GM21390 (cell line): Measurements from ENCODE around the gene FOXO6.

Experiments used
- ATAC-seq: cut with Tn5 transposase; IDR thresholded peaks from one replicate; pipeline ENCODE4 v1.9.1; 2021; ENCODE audit not compliant: unreplicated experiment

FOXO6 gene

GRCh38 chr1:41365772-41366454, 4.7 kb downstream of the FOXO6 start:
- ATAC-seq, result no peak

DNA sequence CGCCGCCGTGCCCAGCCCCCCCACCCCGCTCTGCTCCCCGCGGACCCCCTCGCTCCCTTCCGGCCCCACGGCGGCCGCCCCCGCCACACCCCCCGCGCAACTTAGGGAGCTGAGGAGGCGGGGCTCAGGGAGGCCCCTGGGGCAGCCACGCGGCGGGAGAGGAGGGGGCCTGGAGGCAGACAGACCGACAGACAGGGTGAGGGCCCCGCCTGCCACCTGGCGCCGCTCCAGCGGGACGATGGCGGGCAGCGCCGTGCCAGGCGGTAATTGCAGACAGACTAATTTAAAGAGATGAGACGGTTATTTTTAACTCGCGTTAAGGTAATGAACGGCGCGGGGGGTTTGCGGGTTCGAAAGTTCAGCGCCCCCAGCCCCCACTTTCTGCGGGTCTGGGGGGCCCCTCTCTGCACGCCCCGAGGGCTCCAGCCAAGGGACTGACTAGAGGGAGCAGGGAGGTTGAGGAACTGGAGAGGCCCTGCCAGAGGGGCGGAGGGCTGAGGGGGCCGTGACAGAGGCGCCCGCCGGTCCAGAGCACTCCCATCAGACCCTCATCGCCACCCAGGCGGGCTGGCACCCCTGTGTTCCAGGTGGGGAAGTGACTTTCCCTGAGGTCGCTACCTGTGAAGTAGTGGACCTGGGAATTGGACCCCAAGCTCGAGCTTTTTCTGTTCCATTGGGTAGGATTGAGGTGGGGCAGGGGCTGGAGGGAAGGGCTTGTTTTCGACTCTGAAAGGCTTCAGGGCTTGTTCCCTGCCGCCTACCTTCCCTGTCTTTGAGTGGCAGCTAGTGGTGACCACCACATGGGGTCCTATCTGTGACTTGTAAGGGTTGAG, 5.4 kb downstream of the FOXO6 start:
- ATAC-seq, result no peak

DNA sequence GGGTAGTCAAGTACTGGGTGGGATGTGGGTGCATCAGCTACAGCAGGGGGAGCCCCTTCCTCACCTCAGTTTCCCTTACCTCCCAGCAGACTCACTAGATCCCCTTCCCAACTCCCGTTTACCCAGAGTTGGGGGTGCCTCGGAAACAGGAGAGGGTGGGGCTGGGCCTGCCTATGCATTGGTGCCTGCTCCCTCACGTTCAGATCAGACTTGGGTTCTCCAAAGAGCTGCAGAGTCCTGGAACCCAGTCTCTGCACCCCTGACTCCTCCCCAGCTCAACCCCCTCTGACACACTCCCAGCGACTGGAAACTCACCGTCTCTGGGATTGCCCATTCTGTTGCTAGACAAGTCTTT, 6.0 kb downstream of the FOXO6 start:
- ATAC-seq, result no peak

GRCh38 chr1:41368366-41368765, 7.1 kb downstream of the FOXO6 start:
- ATAC-seq, result no peak

DNA sequence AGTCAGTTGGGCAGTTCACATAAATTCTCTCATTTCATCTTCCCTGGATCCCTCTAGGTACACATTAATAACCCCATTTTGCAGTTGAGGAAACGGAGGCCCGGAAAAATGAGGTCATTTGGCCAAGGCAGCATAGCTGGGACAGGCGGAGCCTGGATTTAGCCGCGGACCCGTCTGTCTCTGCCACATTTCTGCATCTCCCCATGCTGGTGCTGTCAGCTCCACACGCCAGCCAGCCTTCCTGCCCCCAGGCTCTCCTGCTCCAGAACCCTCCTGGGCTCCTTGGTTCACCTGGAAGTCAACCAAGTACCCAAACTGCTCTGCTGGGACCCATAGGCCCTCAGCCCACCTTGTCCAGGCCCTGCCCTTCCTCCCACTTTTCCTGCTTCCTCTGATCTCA, 7.6 kb downstream of the FOXO6 start:
- no peak for ATAC-seq

DNA sequence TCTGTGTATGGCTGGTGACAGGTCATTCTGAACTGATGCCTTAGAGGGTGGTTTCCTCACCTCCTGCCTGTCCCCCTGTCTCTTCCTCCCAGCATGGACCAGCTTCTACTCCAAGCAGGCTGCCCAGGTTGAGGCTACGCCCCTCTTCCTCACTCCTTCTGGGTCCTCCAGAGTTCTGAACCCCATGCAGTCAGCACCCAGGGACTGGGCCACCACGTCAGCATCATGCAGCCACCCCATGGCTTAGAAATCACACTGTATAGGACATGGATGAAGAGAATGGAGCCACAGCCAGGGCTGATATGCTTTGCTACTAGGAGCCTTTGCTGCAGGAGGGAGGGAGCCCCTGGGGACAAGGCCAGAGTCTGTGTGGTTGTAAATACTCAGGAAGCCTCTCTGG, 8.3 kb downstream of the FOXO6 start:
- no peak for ATAC-seq

- ATAC-seq, result no peak
These were observed 9.0 kb downstream of the FOXO6 start for GRCh38 chr1:41370225-41370624.

GRCh38 chr1:41370756-41371420, 9.7 kb downstream of the FOXO6 start:
- no peak for ATAC-seq

GRCh38 chr1:41371630-41372599, 10.7 kb downstream of the FOXO6 start:
- ATAC-seq, result no peak

DNA sequence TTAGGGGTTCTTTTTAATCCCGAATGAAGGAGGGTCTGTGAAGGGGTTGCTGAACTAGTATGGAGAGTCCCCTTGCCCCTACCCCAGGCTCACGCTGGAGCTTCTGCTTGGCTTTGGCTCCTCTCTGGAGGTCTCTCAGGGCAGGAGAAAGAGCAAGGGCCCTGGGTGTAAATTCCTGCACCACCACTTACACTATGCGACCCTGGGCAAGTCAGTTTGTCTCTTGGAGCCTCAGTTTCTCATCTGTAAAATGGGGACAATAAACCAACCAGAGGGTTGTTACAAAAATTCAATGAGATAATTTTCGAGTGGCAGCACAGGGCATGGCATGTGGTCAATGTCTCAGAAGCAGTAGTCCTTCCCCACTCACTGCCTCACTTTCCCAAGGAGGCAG, 11.4 kb downstream of the FOXO6 start:
- ATAC-seq, result no peak

DNA sequence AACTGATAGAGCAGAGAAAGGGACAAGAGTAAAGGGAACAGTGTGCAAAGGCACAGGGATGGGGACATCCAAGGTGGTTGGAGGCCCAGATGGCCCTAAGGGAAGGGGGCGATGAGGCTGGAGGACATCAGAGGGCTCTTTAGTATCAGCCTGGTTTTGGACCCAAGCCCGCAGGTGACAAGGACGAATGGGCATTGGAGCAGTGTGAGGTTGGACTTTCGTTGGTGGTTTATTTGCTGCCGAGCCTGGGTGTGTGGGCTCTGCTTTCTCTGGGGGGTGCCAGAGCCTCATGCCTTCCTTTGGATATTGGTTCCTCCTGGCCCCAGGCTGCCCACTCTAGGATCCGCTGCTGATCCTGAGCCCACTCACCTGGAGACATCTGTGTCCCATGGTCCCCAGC, 12.1 kb downstream of the FOXO6 start:
- no peak for ATAC-seq

DNA sequence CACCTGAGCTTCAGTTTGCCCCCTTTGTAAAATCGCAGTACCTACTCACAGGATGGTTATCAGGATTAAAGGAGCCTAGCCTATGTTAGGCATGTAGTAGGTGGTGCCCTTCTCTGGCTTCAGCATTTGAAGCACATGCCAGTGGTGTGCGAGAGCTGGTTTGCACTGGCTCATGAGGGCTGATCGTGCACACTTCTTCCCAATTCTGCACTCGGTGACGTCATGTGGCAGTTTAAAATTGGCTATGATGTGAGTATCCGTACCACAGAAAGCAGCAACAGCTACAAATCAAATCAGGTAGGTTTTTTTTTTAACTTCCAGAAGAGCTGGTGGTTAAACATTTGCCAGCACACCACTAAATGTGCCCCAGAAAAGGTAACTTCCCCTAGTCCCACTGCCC, 13.5 kb downstream of the FOXO6 start:
- no peak for ATAC-seq

GRCh38 chr1:41377397-41377796, 16.2 kb downstream of the FOXO6 start:
- no peak for ATAC-seq

- ATAC-seq, result no peak
These were observed 17.0 kb downstream of the FOXO6 start for GRCh38 chr1:41378222-41378621.

GRCh38 chr1:41378999-41379737, 17.9 kb downstream of the FOXO6 start:
- no peak for ATAC-seq

DNA sequence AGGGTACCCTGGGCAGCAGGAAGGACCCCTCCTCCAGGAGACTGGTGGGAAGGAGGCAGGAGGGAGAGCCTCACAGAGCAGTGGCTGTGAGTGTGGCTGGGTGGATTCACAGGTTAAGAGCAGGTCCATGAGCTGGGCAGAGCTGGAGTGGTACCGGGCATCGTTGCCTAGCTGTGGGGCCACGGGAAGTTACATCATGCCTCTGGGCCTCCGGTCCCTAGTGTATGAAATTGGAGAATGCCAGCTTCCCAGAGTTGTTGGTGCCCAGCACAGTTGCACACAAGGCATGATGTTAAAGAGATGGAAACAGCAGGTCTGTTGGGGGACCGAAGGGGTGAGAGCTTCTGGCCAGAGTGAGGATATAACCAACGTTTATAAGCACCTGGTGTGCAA, 18.5 kb downstream of the FOXO6 start:
- no peak for ATAC-seq

GRCh38 chr1:41380195-41380594, 19.0 kb downstream of the FOXO6 start:
- ATAC-seq, result no peak

- no peak for ATAC-seq
These were observed 19.9 kb downstream of the FOXO6 start for GRCh38 chr1:41380979-41381691.

GRCh38 chr1:41381692-41382479, 20.7 kb downstream of the FOXO6 start:
- ATAC-seq, result no peak
